Activated T-helper 17 cell treated with anti-CD3 and anti-CD28 coated beads, Interleukin-2, amount 50 U/mL, for 72 hours (primary cell): ENCODE data around the gene SEC14L3. TPM values are rescaled to one million over a fixed set of nuclear protein-coding genes. Genes with fewer than 3 reads are reported as not detected.

Experiments used
- ATAC-seq: fragments of 150-1000 bp; cut with Tn5 transposase; replicated peaks from 2 replicates; pipeline ENCODE4 v1.10.0; 2021; ENCODE audit warnings: mild to moderate bottlenecking, moderate library complexity
- H3K27ac Mint-ChIP-seq: one replicate; pipeline ENCODE4 v1.8.0; 2022; ENCODE audit warnings: mixed read lengths
- H3K27me3 Mint-ChIP-seq: one replicate; pipeline ENCODE4 v1.8.0; 2022; ENCODE audit warnings: mixed read lengths
- H3K36me3 Mint-ChIP-seq: one replicate; pipeline ENCODE4 v1.8.0; 2022; ENCODE audit warnings: low read depth, mild to moderate bottlenecking, mixed read lengths
- H3K4me1 Mint-ChIP-seq: one replicate; pipeline ENCODE4 v1.8.0; 2022; ENCODE audit warnings: mixed read lengths
- H3K4me3 Mint-ChIP-seq: one replicate; pipeline ENCODE4 v1.8.0; 2022; ENCODE audit warnings: mild to moderate bottlenecking, mixed read lengths
- H3K9me3 Mint-ChIP-seq: one replicate; pipeline ENCODE4 v1.8.0; 2022; ENCODE audit warnings: mixed read lengths
- total RNA-seq, 2 donors: library from RNA; stranded (reverse); gene quantifications; one replicate each; pipeline ENCODE4 v1.2.3, GENCODE V29; 2022

The SEC14L3 gene
- total RNA-seq, result not detected

GRCh38 chr22:30471616-30472318 lies at the start of gene SEC14L3:
TSS of gene SEC14L3 (minus strand) at chr22:30472017. CDS start at chr22:30471958, 59 bp downstream.
- H3K9me3 Mint-ChIP-seq, result no peaks in the 10 kb centered on the region
- H3K4me1 Mint-ChIP-seq, result peaks cover 5% of the 10 kb centered on the region
- H3K4me3 Mint-ChIP-seq, result no peak within 1 kb of the TSS
- H3K27me3 Mint-ChIP-seq, result peaks cover 22% of the 10 kb centered on the region
- ATAC-seq, result no peak
- H3K27ac Mint-ChIP-seq, result peak within 1 kb of the TSS; percentile 25
- H3K36me3 Mint-ChIP-seq, result no peaks in the 10 kb centered on the region

DNA sequence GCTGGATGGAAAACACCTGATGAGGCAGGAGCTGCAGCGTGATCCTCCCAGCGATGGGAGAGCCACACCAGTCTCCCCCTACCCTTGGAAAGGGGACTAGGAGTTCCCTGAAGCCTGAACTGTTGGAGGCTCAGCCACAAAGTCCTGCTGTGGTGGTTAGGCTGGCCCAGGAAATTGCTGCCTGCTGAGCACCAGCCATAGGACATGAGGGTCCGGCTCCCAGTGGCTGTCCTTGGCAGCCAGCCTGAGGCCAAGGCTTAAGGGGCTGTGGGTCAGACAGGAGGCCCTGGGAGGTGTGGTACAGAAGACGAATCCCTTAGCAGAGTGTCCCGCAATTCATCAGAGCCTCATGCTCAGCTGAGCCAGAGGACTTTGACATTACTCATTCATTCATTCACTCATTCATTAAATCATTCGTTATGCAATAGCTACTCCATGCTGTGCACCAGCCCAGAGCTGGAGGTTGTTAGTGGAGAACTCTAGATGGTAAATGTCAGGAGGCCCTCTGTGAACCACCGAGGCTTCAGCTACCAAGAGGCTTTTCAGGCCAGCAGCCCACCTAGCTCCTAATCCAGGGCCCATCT lies 48.1 kb upstream of the SEC14L3 start:
- H3K36me3 Mint-ChIP-seq, result no peaks in the 10 kb centered on the region
- no peak overlapping the region for H3K27ac Mint-ChIP-seq
- no peak overlapping the region for H3K4me3 Mint-ChIP-seq
- H3K9me3 Mint-ChIP-seq, result no peaks in the 10 kb centered on the region
- no peaks in the 10 kb centered on the region for H3K4me1 Mint-ChIP-seq
- ATAC-seq, result no peak
- H3K27me3 Mint-ChIP-seq, result peaks cover 3% of the 10 kb centered on the region

DNA sequence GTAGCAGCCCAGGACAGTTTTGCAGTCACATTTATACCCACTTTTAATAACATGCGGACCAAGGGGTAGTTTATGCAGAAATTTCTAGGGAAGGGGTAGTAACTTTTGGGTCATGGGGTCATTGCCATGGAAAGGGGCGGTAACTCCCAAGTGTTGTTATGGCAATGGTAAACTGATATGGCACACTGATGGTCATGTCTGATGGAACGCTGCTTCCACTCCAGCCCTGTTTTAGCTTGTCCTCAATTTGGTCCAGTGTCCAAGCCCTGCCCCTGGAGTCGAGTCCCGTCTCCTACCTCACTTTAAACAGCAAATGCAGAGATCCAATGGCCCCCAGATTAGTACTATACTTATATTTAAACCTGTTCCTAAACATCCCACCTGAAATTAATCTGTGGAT lies 44.9 kb upstream of the SEC14L3 start:
- H3K4me3 Mint-ChIP-seq, result no peak overlapping the region
- H3K36me3 Mint-ChIP-seq, result no peaks in the 10 kb centered on the region
- no peaks in the 10 kb centered on the region for H3K9me3 Mint-ChIP-seq
- H3K27ac Mint-ChIP-seq, result no peak overlapping the region
- ATAC-seq, result no peak
- H3K27me3 Mint-ChIP-seq, result no peaks in the 10 kb centered on the region
- no peaks in the 10 kb centered on the region for H3K4me1 Mint-ChIP-seq

- Mint-ChIP-seq H3K4me3 (no peak overlapping the region), H3K27me3 (no peaks in the 10 kb centered on the region), H3K4me1 (no peaks in the 10 kb centered on the region), H3K27ac (no peak overlapping the region), H3K36me3 (no peaks in the 10 kb centered on the region), H3K9me3 (no peaks in the 10 kb centered on the region)
- no peak for ATAC-seq
Measured at GRCh38 chr22:30516273-30516672, 44.5 kb upstream of the SEC14L3 start.

DNA sequence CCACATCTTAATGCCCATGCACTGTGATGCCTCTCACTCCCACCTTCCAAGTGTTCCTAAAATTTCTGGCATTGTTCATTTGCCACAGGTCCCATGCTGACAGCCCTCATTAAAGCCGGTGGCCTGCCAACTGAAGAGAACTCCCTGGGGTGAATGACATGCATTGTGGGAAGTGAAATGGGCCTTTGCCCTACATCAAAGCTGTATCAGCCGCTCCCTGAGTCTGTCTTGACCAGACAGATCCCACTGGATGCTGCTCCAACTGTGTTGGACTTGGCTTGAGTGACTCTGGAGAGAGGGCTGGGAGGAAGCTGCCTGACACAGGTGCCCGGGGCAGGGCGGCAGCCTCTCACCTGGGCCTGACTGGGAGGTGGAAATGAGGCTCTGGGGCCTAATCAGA lies 42.4 kb upstream of the SEC14L3 start:
- no peak for ATAC-seq
- H3K27me3 Mint-ChIP-seq, result no peaks in the 10 kb centered on the region
- H3K4me1 Mint-ChIP-seq, result no peaks in the 10 kb centered on the region
- no peak overlapping the region for H3K27ac Mint-ChIP-seq
- no peaks in the 10 kb centered on the region for H3K36me3 Mint-ChIP-seq
- H3K9me3 Mint-ChIP-seq, result no peaks in the 10 kb centered on the region
- no peak overlapping the region for H3K4me3 Mint-ChIP-seq

- Mint-ChIP-seq H3K27ac (no peak overlapping the region), H3K36me3 (no peaks in the 10 kb centered on the region), H3K27me3 (no peaks in the 10 kb centered on the region), H3K9me3 (no peaks in the 10 kb centered on the region), H3K4me1 (no peaks in the 10 kb centered on the region), H3K4me3 (no peak overlapping the region)
- no peak for ATAC-seq
Measured at GRCh38 chr22:30513462-30513861, 41.6 kb upstream of the SEC14L3 start.

GRCh38 chr22:30511911-30512310 lies 40.1 kb upstream of the SEC14L3 start:
- no peak for ATAC-seq
- Mint-ChIP-seq H3K27me3 (no peaks in the 10 kb centered on the region), H3K36me3 (no peaks in the 10 kb centered on the region), H3K4me1 (no peaks in the 10 kb centered on the region), H3K9me3 (no peaks in the 10 kb centered on the region), H3K27ac (no peak overlapping the region), H3K4me3 (no peak overlapping the region)

DNA sequence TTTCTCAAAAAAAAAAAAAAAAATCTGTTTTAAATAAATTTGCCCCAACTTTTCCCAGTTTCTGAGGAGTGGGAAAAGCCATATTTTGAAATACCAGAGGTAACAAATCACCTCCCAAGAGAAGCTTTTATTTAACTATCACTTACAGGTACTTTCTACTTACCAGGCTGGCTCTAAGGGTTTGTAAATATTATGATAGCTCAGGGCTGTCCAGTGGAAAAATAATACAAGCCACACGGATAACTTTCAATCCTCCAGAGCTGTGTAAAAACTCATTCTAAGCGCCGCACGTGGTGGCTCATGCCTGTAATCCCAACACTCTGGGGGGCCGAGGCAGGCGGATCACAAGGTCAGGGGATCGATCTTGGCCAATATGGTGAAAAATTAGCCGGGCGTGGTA lies 39.3 kb upstream of the SEC14L3 start:
- no peaks in the 10 kb centered on the region for H3K9me3 Mint-ChIP-seq

DNA sequence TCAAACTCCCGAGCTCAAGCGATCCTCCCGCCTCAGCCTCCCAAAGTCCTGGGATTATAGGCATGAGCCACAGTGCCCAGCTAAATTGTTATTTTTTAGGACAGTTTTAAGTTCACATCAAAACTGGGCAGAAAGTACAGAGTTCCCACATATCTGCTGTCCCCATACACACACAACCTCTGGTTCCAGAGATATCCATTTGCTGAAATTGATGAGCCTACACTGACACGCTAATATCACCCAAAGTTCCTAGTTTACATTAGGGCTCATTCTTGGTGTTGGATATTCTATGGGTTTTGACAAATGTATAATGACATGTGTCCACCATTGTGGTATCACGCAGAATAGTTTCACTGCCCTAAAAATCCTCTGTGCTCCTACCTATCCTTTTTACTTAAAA lies 36.4 kb upstream of the SEC14L3 start:
- ATAC-seq, result no peak
- Mint-ChIP-seq H3K9me3 (no peaks in the 10 kb centered on the region), H3K4me1 (no peaks in the 10 kb centered on the region), H3K27me3 (peaks cover 15% of the 10 kb centered on the region), H3K27ac (no peak overlapping the region), H3K4me3 (no peak overlapping the region), H3K36me3 (no peaks in the 10 kb centered on the region)

More for the DNA sequence above, 39.3 kb upstream of the SEC14L3 start:
- no peaks in the 10 kb centered on the region for H3K4me1 Mint-ChIP-seq
- ATAC-seq, result no peak
- H3K4me3 Mint-ChIP-seq, result no peak overlapping the region
- H3K36me3 Mint-ChIP-seq, result no peaks in the 10 kb centered on the region
- no peak overlapping the region for H3K27ac Mint-ChIP-seq
- peaks cover 4% of the 10 kb centered on the region for H3K27me3 Mint-ChIP-seq

DNA sequence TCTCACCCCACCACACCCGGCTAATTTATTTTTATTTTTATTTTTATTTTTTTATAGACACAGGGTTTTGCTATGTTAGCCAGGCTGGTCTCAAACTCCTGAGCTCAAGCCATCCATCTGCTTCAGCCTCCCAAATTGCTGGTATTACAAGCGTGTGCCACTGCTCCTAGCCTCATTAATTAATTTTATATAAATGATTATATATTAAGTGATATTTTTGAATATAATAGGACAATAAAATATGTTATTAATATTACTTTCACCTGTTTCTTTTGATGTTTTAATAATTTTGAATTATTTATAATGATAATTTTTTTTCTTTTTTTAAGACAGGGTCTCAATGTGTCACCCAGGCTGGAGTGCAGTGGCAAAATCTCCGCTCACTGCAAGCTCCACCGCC lies 35.9 kb upstream of the SEC14L3 start:
- no peaks in the 10 kb centered on the region for H3K9me3 Mint-ChIP-seq
- H3K36me3 Mint-ChIP-seq, result no peaks in the 10 kb centered on the region
- H3K27ac Mint-ChIP-seq, result no peak overlapping the region
- no peaks in the 10 kb centered on the region for H3K4me1 Mint-ChIP-seq
- peaks cover 15% of the 10 kb centered on the region for H3K27me3 Mint-ChIP-seq
- no peak overlapping the region for H3K4me3 Mint-ChIP-seq
- no peak for ATAC-seq

- Mint-ChIP-seq H3K4me3 (no peak overlapping the region), H3K4me1 (no peaks in the 10 kb centered on the region), H3K27me3 (peaks cover 15% of the 10 kb centered on the region), H3K9me3 (no peaks in the 10 kb centered on the region), H3K36me3 (no peaks in the 10 kb centered on the region), H3K27ac (no peak overlapping the region)
- ATAC-seq, result no peak
Measured at GRCh38 chr22:30506507-30506968, 34.7 kb upstream of the SEC14L3 start.

- peaks cover 15% of the 10 kb centered on the region for H3K27me3 Mint-ChIP-seq
- no peaks in the 10 kb centered on the region for H3K9me3 Mint-ChIP-seq
- H3K4me3 Mint-ChIP-seq, result no peak overlapping the region
- no peak for ATAC-seq
- no peak overlapping the region for H3K27ac Mint-ChIP-seq
- H3K4me1 Mint-ChIP-seq, result no peaks in the 10 kb centered on the region
- no peaks in the 10 kb centered on the region for H3K36me3 Mint-ChIP-seq
Measured at GRCh38 chr22:30503551-30503950, 31.7 kb upstream of the SEC14L3 start.

DNA sequence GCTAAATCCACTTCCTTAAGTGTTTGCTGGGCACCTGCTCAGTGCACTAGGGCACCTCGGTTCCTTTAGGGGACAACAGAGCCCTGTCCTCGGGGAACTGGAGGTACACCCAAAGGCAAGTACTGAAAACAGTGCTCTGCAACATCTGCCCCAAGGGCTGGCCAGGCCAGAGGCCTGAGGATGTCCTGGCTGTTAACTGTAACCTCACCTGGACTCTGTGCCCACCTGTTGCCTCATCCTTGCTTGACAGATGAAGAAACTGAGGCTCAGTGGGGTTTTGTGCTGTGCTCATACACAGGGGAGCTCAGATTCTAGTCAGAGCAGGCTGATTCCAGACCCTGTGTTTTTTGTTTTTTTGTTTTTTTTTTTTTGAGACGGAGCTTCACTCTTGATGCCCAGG lies 31.1 kb upstream of the SEC14L3 start:
- no peak overlapping the region for H3K27ac Mint-ChIP-seq
- no peak for ATAC-seq
- peaks cover 15% of the 10 kb centered on the region for H3K27me3 Mint-ChIP-seq
- H3K9me3 Mint-ChIP-seq, result no peaks in the 10 kb centered on the region
- no peaks in the 10 kb centered on the region for H3K36me3 Mint-ChIP-seq
- H3K4me1 Mint-ChIP-seq, result no peaks in the 10 kb centered on the region
- H3K4me3 Mint-ChIP-seq, result no peak overlapping the region

- Mint-ChIP-seq H3K9me3 (no peaks in the 10 kb centered on the region), H3K36me3 (no peaks in the 10 kb centered on the region), H3K4me3 (no peak overlapping the region), H3K27me3 (peaks cover 15% of the 10 kb centered on the region), H3K27ac (no peak overlapping the region), H3K4me1 (no peaks in the 10 kb centered on the region)
- no peak for ATAC-seq
Measured at GRCh38 chr22:30502153-30502552, 30.3 kb upstream of the SEC14L3 start.

- Mint-ChIP-seq H3K4me1 (no peaks in the 10 kb centered on the region), H3K27me3 (peaks cover 11% of the 10 kb centered on the region), H3K4me3 (no peak overlapping the region), H3K27ac (no peak overlapping the region), H3K36me3 (no peaks in the 10 kb centered on the region), H3K9me3 (no peaks in the 10 kb centered on the region)
- no peak for ATAC-seq
Measured at GRCh38 chr22:30500628-30501027, 28.8 kb upstream of the SEC14L3 start.
